B cell (primary cell): Measurements from ENCODE around the gene N4BP2.

Source experiments
- EZH2 ChIP-seq: IDR thresholded peaks from 2 replicates; pipeline ENCODE4 v1.6.1; 2012; ENCODE audit warnings: borderline replicate concordance, low read depth, mild to moderate bottlenecking, moderate library complexity, low read length; ENCODE audit not compliant: insufficient read depth, poor library complexity, severe bottlenecking
- TF ChIP-seq, protein P1 (sequence below): fragments of 200-600 bp; IDR thresholded peaks from one replicate; pipeline ENCODE4 v1.8.0; 2022; ENCODE audit warnings: antibody characterized with exemption, mild to moderate bottlenecking

DNA sequence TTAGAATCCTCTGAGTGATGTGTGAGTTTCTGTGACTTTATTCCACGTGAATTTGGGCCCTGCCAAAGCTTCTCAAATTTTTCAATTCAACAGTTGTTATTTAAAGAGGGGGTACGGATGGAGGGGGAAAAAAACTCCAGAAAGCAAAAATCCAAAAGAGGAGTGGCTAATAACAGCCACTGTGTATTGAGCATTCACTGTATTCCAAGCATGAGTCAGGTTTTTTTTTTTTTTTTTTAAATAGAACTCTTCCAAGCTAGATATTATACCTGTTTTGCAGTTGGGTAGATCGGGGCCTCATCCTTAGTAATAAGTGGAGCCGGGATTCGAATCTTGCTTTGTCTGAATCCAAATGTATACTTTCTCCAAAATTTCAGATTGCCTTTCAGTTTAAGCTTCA is 133.8 kb downstream of the N4BP2 start:
- TF ChIP-seq, protein P1, sequence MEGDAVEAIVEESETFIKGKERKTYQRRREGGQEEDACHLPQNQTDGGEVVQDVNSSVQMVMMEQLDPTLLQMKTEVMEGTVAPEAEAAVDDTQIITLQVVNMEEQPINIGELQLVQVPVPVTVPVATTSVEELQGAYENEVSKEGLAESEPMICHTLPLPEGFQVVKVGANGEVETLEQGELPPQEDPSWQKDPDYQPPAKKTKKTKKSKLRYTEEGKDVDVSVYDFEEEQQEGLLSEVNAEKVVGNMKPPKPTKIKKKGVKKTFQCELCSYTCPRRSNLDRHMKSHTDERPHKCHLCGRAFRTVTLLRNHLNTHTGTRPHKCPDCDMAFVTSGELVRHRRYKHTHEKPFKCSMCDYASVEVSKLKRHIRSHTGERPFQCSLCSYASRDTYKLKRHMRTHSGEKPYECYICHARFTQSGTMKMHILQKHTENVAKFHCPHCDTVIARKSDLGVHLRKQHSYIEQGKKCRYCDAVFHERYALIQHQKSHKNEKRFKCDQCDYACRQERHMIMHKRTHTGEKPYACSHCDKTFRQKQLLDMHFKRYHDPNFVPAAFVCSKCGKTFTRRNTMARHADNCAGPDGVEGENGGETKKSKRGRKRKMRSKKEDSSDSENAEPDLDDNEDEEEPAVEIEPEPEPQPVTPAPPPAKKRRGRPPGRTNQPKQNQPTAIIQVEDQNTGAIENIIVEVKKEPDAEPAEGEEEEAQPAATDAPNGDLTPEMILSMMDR, result no peak
- no peak for TF ChIP-seq EZH2
